Mucosa of stomach (tissue), 1 donor: ENCODE data around the gene GATA6.
A peak's percentile ranks its signal among the peaks of the same experiment; 100 is the strongest.

ENCODE experiments used
- H3K27me3 ChIP-seq: one replicate; pipeline ENCODE4 v1.7.0; 2013; ENCODE audit warnings: mild to moderate bottlenecking, low read length; ENCODE audit not compliant: control insufficient read depth, insufficient read depth
- H3K36me3 ChIP-seq: one replicate; pipeline ENCODE4 v1.7.0; 2013; ENCODE audit warnings: low read length; ENCODE audit not compliant: control insufficient read depth, insufficient read depth
- H3K4me1 ChIP-seq: one replicate; pipeline ENCODE4 v1.7.0; 2013; ENCODE audit warnings: mild to moderate bottlenecking, low read length; ENCODE audit not compliant: control insufficient read depth, insufficient read depth
- H3K4me3 ChIP-seq: one replicate; pipeline ENCODE4 v1.7.0; 2013; ENCODE audit warnings: low read length
- H3K9ac ChIP-seq: one replicate; pipeline ENCODE4 v1.7.0; 2013; ENCODE audit warnings: mild to moderate bottlenecking, low read length, moderate library complexity
- H3K9me3 ChIP-seq: one replicate; pipeline ENCODE4 v1.7.0; 2013; ENCODE audit warnings: mild to moderate bottlenecking, low read length, moderate library complexity; ENCODE audit not compliant: control insufficient read depth
- donor health status: Pancreatic carcinoma.

Gene GATA6

GRCh38 chr18:22241921-22242361 lies 72.6 kb downstream of the GATA6 start:
- H3K27me3 ChIP-seq, result no peaks in the 10 kb centered on the region
- no peaks in the 10 kb centered on the region for H3K36me3 ChIP-seq
- H3K9ac ChIP-seq, result no peak overlapping the region
- H3K4me3 ChIP-seq, result no peak overlapping the region
- H3K4me1 ChIP-seq, result peaks cover 35% of the 10 kb centered on the region
- no peaks in the 10 kb centered on the region for H3K9me3 ChIP-seq

- Histone ChIP-seq H3K9me3 (no peaks in the 10 kb centered on the region), H3K4me1 (peaks cover 35% of the 10 kb centered on the region), H3K9ac (no peak overlapping the region), H3K36me3 (no peaks in the 10 kb centered on the region), H3K27me3 (no peaks in the 10 kb centered on the region), H3K4me3 (no peak overlapping the region)
These were observed 74.1 kb downstream of the GATA6 start for GRCh38 chr18:22243513-22243912.

GRCh38 chr18:22250026-22250425 lies 80.6 kb downstream of the GATA6 start:
- peaks cover 19% of the 10 kb centered on the region for H3K4me1 ChIP-seq
- no peak overlapping the region for H3K9ac ChIP-seq

GRCh38 chr18:22250591-22250996 lies 81.2 kb downstream of the GATA6 start:
- Histone ChIP-seq H3K9ac (peak overlapping the region; percentile 24), H3K36me3 (no peaks in the 10 kb centered on the region), H3K9me3 (no peaks in the 10 kb centered on the region), H3K4me3 (no peak overlapping the region), H3K4me1 (peaks cover 19% of the 10 kb centered on the region), H3K27me3 (no peaks in the 10 kb centered on the region)

More at GRCh38 chr18:22250026-22250425, 80.6 kb downstream of the GATA6 start:
- H3K9me3 ChIP-seq, result no peaks in the 10 kb centered on the region
- H3K27me3 ChIP-seq, result no peaks in the 10 kb centered on the region
- no peak overlapping the region for H3K4me3 ChIP-seq
- H3K36me3 ChIP-seq, result no peaks in the 10 kb centered on the region
